Ovary (tissue), 9 donors: ENCODE measurements around the gene ATP5PO. TPM values are rescaled to one million over a fixed set of nuclear protein-coding genes. Genes with fewer than 3 reads are reported as not detected.

Experiments used
- DNase-seq, 5 donors: peaks; one replicate each; pipeline ENCODE4 v3.0.0-alpha.2; 2019 to 2020
- H3K27ac ChIP-seq, 2 donors: fragments of 200-600 bp; one replicate each; pipeline versions ENCODE4 v1.5.1 to v1.8.0; 2019 to 2022
- H3K27me3 ChIP-seq: fragments of 200-600 bp; one replicate; pipeline ENCODE4 v1.8.0; 2022
- H3K36me3 ChIP-seq: fragments of 200-600 bp; sonication (generic); one replicate; pipeline ENCODE4 v1.5.1; 2019
- H3K4me1 ChIP-seq: one replicate; pipeline ENCODE4 v1.8.1; 2013; ENCODE audit warnings: mild to moderate bottlenecking, moderate library complexity; ENCODE audit not compliant: insufficient read depth
- H3K4me3 ChIP-seq: fragments of 200-600 bp; sonication (generic); one replicate; pipeline ENCODE4 v1.5.1; 2017
- H3K9me3 ChIP-seq, 2 donors: fragments of 200-600 bp in 1 of 2; sonication (generic) in 1 of 2; one replicate each; pipeline versions ENCODE4 v1.5.1 to v1.8.1; 2013 to 2019; ENCODE audit warnings: mild to moderate bottlenecking in 1 of 2, moderate library complexity in 1 of 2
- CTCF ChIP-seq, 3 donors: fragments of 450-650 bp in 2 of 3; fragments of 200-600 bp in 1 of 3; IDR thresholded peaks; one replicate each; pipeline versions ENCODE4 v1.5.1 to v1.8.0; 2016 to 2022; ENCODE audit warnings: antibody characterized with exemption in 3 of 3, mild to moderate bottlenecking in 1 of 3
- EP300 ChIP-seq: sonication (generic); formaldehyde crosslinking; IDR thresholded peaks from one replicate; pipeline ENCODE4 v1.6.1; 2017; ENCODE audit warnings: antibody characterized with exemption
- POLR2A ChIP-seq: fragments of 450-650 bp; IDR thresholded peaks from one replicate; pipeline ENCODE4 v1.6.1; 2017; ENCODE audit warnings: antibody characterized with exemption, mild to moderate bottlenecking, moderate library complexity
- WGBS, 3 donors: extraction: QIAGEN DNeasy Blood & Tissue Kit in 1 of 3; methylation state at CpG; one replicate each; pipeline versions ENCODE4 v1.1.5 to v1.1.7; 2013 to 2017; 5-methylcytosine and 5-hydroxymethylcytosine counted together
- intact Hi-C, 4 donors: fragments of 100-400 bp; cut with DNase I; formaldehyde crosslinking; loops; one replicate each; pipeline versions ENCODE4 v1.11.0 to v1.15.1; 2022 to 2023
- polyA plus RNA-seq, 2 donors: library from polyadenylated mRNA; stranded (reverse); fragments of 200-250 nt in 1 of 2; fragments of 350-450 nt in 1 of 2; fragmentation: Illumina TruSeq in 1 of 2; extraction: RNeasy Lipid Tissue Mini Kit (QIAGEN cat#74804) in 1 of 2; gene quantifications; one replicate each; pipeline ENCODE4 v1.2.3, GENCODE V29; 2013 to 2014
- total RNA-seq, 7 donors: library from RNA; depleted of rRNA in 2 of 7; stranded (reverse); fragments of >200 nt in 2 of 7; fragmentation: NEBNext Ultra II Directional in 3 of 7; extraction: Animal tissue kit (Norgen Biotek cat#: 25700) in 3 of 7; gene quantifications; one replicate each; pipeline versions ENCODE4 v1.1.0 to v1.2.4, GENCODE V29; 2016 to 2023
- donor health status: DM: no; HTN: no; CAD: no; lungs with moderate emphysema.
- donor health status: DM: no; HTN: no; CAD: no.
- donor health status: Bipolar disorder and iron deficiency.
- donor health status: DM: yes; HTN: yes; CAD: no.
- donor health status: DM: no; HTN: no; CAD: no.
- donor health status: DM: yes; HTN: yes; CAD: no.

ATP5PO gene
- total and polyA plus RNA-seq, 9 donors = 144 to 283 (median 170) TPM

GRCh38 chr21:33942426-33942825, 26.8 kb upstream of the ATP5PO start:
- Histone ChIP-seq H3K4me1 (peaks cover 1% of the 10 kb centered on the region), H3K4me3 (no peak overlapping the region), H3K27ac (no peak overlapping the region), H3K36me3 (no peaks in the 10 kb centered on the region), H3K9me3 (no peaks in the 10 kb centered on the region), H3K27me3 (no peaks in the 10 kb centered on the region)
- no peak for DNase-seq
- intact Hi-C loops = no loop called here
- no peak for TF ChIP-seq POLR2A

GRCh38 chr21:33940881-33941245, 25.3 kb upstream of the ATP5PO start:
- H3K9me3 ChIP-seq = no peaks in the 10 kb centered on the region
- no peaks in the 10 kb centered on the region for H3K36me3 ChIP-seq
- intact Hi-C loops = no loop called here
- H3K4me1 ChIP-seq = no peaks in the 10 kb centered on the region
- no peak overlapping the region for H3K4me3 ChIP-seq
- H3K27me3 ChIP-seq = no peaks in the 10 kb centered on the region
- 70 to 79% (median 77%) methylated on average over 5 of the region's 5 CpGs for WGBS, 3 donors
- DNase-seq = no peak
- no peak overlapping the region for H3K27ac ChIP-seq
- no peak for TF ChIP-seq POLR2A
- no peak for TF ChIP-seq CTCF (IDR thresholded peaks at IDR 0.05)
- TF ChIP-seq EP300 = no peak

GRCh38 chr21:33940164-33940880, 24.7 kb upstream of the ATP5PO start:
- Histone ChIP-seq H3K9me3 (no peaks in the 10 kb centered on the region), H3K36me3 (no peaks in the 10 kb centered on the region), H3K27ac (no peak overlapping the region), H3K27me3 (no peaks in the 10 kb centered on the region), H3K4me1 (no peaks in the 10 kb centered on the region), H3K4me3 (no peak overlapping the region)
- intact Hi-C loops = no loop called here
- DNase-seq = no peak
- WGBS, 3 donors = 88 to 92% (median 92%) methylated on average over 15 of the region's 15 CpGs
- TF ChIP-seq EP300 (no peak), POLR2A (no peak), CTCF (IDR thresholded peaks at IDR 0.05) (no peak)

- TF ChIP-seq POLR2A (no peak), CTCF (IDR thresholded peaks at IDR 0.05) (no peak), EP300 (no peak)
- Histone ChIP-seq H3K9me3 (no peaks in the 10 kb centered on the region), H3K4me1 (no peaks in the 10 kb centered on the region), H3K4me3 (no peak overlapping the region), H3K27ac (no peak overlapping the region), H3K36me3 (no peaks in the 10 kb centered on the region), H3K27me3 (no peaks in the 10 kb centered on the region)
- intact Hi-C loops = loop anchor here in 2 of 4 donors (5.0 to 10.0 kb wide), 2 partner anchors 66 to 403 kb away; no protein-coding TSS in a partner anchor
- 59 to 80% (median 68%) methylated on average over 3 of the region's 3 CpGs for WGBS, 3 donors
- DNase-seq = no peak
Observed at GRCh38 chr21:33939226-33939625, 23.6 kb upstream of the ATP5PO start.

GRCh38 chr21:33938381-33938780, 22.8 kb upstream of the ATP5PO start:
- intact Hi-C loops = loop anchor here in 2 of 4 donors (5.0 to 10.0 kb wide), 2 partner anchors 66 to 404 kb away; no protein-coding TSS in a partner anchor
- Histone ChIP-seq H3K27me3 (no peaks in the 10 kb centered on the region), H3K36me3 (no peaks in the 10 kb centered on the region), H3K27ac (no peak overlapping the region), H3K4me3 (no peak overlapping the region), H3K4me1 (no peaks in the 10 kb centered on the region), H3K9me3 (no peaks in the 10 kb centered on the region)
- TF ChIP-seq CTCF (IDR thresholded peaks at IDR 0.05) (no peak), POLR2A (no peak), EP300 (no peak)
- 89 to 96% (median 91%) methylated on average over 3 of the region's 3 CpGs for WGBS, 3 donors
- no peak for DNase-seq
